ENCODE results near the gene GRWD1. TPM values are rescaled to one million over a fixed set of nuclear protein-coding genes. Genes with fewer than 3 reads are reported as not detected.

Gene GRWD1
- total RNA-seq, 2 experiments from 2014 or later: 21.4 to 21.7 TPM

GRCh38 chr19:48451624-48452023 lies 5.8 kb downstream of the GRWD1 start:
- Histone ChIP-seq H3K9me3 (ENCODE audit: control insufficient read depth in 1 of 2, insufficient read depth in 1 of 2, low read length in 2 of 2) (no peaks in the 10 kb centered on the region), H3K27ac (ENCODE audit: low read depth in 1 of 2, low read length in 2 of 2) (no peak overlapping the region), H3K4me3 (ENCODE audit: low read length) (no peak overlapping the region), H3K27me3 (ENCODE audit: control insufficient read depth in 1 of 2, insufficient read depth in 2 of 2, low read length in 2 of 2) (no peaks in the 10 kb centered on the region), H3K36me3 (ENCODE audit: insufficient read depth, low read length) (peaks cover 73% of the 10 kb centered on the region), H3K4me1 (ENCODE audit: insufficient read depth, low read length) (peaks cover 2% of the 10 kb centered on the region)
- H3K36me3 Mint-ChIP-seq (ENCODE audit: low read depth): peaks cover 67% of the 10 kb centered on the region
- CTCF ChIA-PET: no interaction called here
- ATAC-seq (ENCODE audit: poor library complexity) (no peak), DNase-seq (no peak)
- intact Hi-C loops (cut with DNase I, micrococcal nuclease): no loop called here
- H3K4me3 Mint-ChIP-seq: no peak overlapping the region
- no peaks in the 10 kb centered on the region for H3K9me3 Mint-ChIP-seq
- no peaks in the 10 kb centered on the region for H3K27me3 Mint-ChIP-seq
- no peak for TF ChIP-seq CTCF (IDR thresholded peaks at IDR 0.05)
- H3K27ac Mint-ChIP-seq: no peak overlapping the region
- peaks cover 10% of the 10 kb centered on the region for H3K4me1 Mint-ChIP-seq (ENCODE audit: low read depth)
- POLR2A ChIA-PET: no interaction called here

DNA sequence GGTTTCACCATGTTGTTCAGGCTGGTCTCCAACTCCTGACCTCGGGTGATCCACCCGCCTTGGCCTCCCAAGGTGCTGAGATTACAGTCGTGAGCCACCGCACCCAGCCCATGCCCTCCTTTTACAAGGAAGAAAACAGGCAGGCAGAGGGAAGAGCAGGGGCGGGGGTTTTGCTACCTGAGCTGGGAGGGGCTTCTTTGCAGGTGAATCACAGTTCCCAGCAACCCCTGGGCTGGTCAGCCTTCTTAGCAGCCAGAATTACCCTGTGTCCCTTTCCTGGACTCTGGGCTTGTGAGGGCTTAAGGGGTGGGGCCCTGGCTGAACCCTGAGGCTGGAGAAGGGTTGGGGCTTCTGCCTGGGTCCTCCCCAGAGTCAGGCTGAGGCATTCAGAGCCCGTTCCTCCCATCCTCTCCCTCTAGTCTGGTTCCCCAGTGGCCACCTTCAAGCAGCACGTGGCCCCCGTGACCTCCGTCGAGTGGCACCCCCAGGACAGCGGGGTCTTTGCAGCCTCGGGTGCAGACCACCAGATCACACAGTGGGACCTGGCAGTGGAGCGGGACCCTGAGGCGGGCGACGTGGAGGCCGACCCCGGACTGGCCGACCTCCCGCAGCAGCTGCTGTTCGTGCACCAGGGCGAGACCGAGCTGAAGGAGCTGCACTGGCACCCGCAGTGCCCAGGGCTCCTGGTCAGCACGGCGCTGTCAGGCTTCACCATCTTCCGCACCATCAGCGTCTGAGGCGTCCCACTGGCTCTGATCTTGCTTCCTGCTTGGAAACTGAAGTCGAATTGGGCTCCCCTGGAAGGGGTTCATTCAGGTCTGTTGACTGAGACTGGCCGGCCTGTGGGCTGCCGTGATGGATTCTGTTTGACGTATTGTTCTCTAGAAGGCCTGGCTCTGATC lies 6.8 kb downstream of the GRWD1 start:
- no peaks in the 10 kb centered on the region for H3K9me3 Mint-ChIP-seq
- ChIA-PET POLR2A (no interaction called here), CTCF (no interaction called here)
- no peak overlapping the region for H3K4me3 Mint-ChIP-seq
- H3K36me3 Mint-ChIP-seq (ENCODE audit: low read depth): peaks cover 65% of the 10 kb centered on the region
- Histone ChIP-seq H3K27ac (ENCODE audit: low read depth in 1 of 2, low read length in 2 of 2) (no peak overlapping the region), H3K9me3 (ENCODE audit: control insufficient read depth in 1 of 2, insufficient read depth in 1 of 2, low read length in 2 of 2) (no peaks in the 10 kb centered on the region), H3K27me3 (ENCODE audit: control insufficient read depth in 1 of 2, insufficient read depth in 2 of 2, low read length in 2 of 2) (no peaks in the 10 kb centered on the region), H3K36me3 (ENCODE audit: insufficient read depth, low read length) (peaks cover 79% of the 10 kb centered on the region), H3K4me1 (ENCODE audit: insufficient read depth, low read length) (no peaks in the 10 kb centered on the region), H3K4me3 (ENCODE audit: low read length) (no peak overlapping the region)
- TF ChIP-seq CTCF (IDR thresholded peaks at IDR 0.05): no peak
- DNase-seq (peak in 1 of 14 experiments; percentile 27), ATAC-seq (ENCODE audit: poor library complexity) (no peak)
- H3K4me1 Mint-ChIP-seq (ENCODE audit: low read depth): peaks cover 8% of the 10 kb centered on the region
- H3K27ac Mint-ChIP-seq: no peak overlapping the region
- H3K27me3 Mint-ChIP-seq: no peaks in the 10 kb centered on the region
- intact Hi-C loops (cut with DNase I, micrococcal nuclease): no loop called here

- intact Hi-C loops (cut with DNase I, micrococcal nuclease): no loop called here
- H3K36me3 Mint-ChIP-seq (ENCODE audit: low read depth): peaks cover 55% of the 10 kb centered on the region
- POLR2A ChIA-PET: no interaction called here
- peaks cover 5% of the 10 kb centered on the region for H3K4me1 Mint-ChIP-seq (ENCODE audit: low read depth)
- Histone ChIP-seq H3K27ac (ENCODE audit: low read depth in 1 of 2, low read length in 2 of 2) (no peak overlapping the region), H3K27me3 (ENCODE audit: control insufficient read depth in 1 of 2, insufficient read depth in 2 of 2, low read length in 2 of 2) (no peaks in the 10 kb centered on the region), H3K4me3 (ENCODE audit: low read length) (no peak overlapping the region), H3K4me1 (ENCODE audit: insufficient read depth, low read length) (no peaks in the 10 kb centered on the region), H3K36me3 (ENCODE audit: insufficient read depth, low read length) (peaks cover 73% of the 10 kb centered on the region), H3K9me3 (ENCODE audit: control insufficient read depth in 1 of 2, insufficient read depth in 1 of 2, low read length in 2 of 2) (no peaks in the 10 kb centered on the region)
- TF ChIP-seq CTCF (IDR thresholded peaks at IDR 0.05): no peak
- DNase-seq: no peak
- no peak for ATAC-seq (ENCODE audit: poor library complexity)
- H3K27me3 Mint-ChIP-seq: no peaks in the 10 kb centered on the region
- H3K4me3 Mint-ChIP-seq: no peak overlapping the region
- H3K27ac Mint-ChIP-seq: no peak overlapping the region
- no peaks in the 10 kb centered on the region for H3K9me3 Mint-ChIP-seq
- CTCF ChIA-PET: no interaction called here
Observed at GRCh38 chr19:48454150-48454730, 8.5 kb downstream of the GRWD1 start.

All from CD4-positive, alpha-beta T cell (primary cell).